NCI-H510A treated with DMSO at 0.1 percent for 48 hours (cell line): Measurements from ENCODE around the gene NFASC.
A peak's percentile ranks its signal among the peaks of the same experiment; 100 is the strongest.

ENCODE experiments used
- DNase-seq: peaks from one replicate; lab custom pipeline; 2025; lab: John Stamatoyannopoulos, UW

The NFASC gene

DNA sequence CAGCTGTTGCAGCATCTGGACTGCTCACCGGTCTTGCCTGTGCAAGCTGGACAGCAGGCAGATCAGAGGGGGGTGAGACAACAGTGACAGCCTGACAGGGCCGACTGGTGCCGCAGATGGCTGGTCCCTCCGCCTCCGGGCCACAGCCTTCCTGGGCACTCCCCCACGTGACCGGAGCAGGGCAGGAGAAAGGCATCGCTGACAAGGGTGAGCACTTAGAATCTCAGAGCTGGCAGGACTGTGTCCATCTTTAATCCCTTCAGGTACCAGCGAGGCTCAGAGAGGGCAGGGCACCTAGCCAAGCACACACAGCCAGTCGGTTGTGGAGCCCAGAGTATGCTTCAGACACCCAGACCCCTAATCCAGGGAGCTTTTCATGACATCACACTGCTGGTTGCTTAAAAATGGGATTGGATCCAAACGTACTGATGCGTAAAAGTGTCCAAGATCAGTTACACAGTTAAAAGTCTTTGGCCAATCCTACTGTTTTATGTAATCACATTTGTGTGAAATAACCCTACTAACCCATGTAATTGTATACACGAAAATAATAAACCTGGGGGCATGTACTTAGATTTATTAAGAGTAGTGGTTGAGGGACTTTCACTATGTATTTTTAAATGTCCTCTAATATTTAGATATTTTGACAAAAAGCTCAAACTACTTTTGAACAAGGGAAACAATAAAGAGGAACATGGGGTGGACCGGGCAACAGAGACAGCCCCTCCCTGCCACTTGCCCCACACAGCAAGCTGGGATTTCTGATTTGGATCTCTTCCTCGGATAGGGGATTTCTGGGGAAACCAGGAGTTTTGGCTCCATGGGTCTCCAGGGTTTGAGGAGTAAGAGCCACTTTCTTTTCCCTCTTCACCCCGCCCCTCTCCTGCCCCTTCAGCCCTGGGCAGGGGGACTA is 171.6 kb downstream of the NFASC start:
- no peak for DNase-seq

DNA sequence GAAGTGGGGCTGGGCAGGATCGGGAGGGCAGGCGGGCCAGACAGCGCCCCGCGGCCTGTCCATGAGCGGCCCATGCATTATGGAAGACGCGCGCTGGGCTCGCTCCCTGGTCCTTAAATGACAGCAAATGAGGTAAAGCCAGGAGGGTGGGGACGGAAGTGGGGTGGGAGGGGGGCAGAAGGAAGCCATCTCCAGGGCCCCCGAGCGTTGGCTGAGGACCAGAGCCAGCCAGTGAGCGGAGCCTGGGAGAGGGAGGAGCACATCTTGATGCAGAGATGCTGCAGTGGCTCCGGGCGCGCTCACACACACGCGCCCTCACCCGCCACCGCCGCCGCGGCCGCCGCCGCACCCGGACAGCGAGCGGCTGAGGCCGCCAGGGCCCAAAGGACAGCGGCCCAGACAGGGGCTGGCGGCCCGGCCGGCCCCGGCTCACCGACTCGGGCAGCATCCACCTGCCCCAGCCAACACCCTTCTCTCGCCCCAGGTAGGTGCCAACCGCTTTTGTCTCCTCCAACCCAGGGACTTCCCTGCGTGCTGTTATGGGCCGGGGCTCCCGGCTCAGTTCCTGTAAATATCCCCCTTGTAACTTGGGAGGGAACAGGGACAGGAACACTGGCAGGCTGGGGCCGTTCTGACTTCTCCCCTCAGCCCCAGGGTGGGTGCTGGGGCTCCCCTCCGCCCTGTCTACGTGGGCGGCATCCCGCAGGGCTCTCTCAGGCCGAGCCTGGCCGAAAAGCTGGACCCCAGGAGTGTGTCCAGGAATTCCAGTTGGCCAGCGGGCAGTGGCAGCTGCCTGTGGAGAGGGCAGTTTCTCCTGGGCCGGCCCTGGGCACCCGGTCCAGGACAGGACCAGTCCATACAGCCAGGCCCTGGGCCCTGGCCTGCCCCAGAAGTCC is 172.5 kb downstream of the NFASC start, which contains the start of gene CNTN2:
TSS of gene CNTN2 (plus strand) at position 302 of the 896 bp plus-strand sequence. CDS start 9,974 bp downstream, outside the sequence.
- no peak for DNase-seq

DNA sequence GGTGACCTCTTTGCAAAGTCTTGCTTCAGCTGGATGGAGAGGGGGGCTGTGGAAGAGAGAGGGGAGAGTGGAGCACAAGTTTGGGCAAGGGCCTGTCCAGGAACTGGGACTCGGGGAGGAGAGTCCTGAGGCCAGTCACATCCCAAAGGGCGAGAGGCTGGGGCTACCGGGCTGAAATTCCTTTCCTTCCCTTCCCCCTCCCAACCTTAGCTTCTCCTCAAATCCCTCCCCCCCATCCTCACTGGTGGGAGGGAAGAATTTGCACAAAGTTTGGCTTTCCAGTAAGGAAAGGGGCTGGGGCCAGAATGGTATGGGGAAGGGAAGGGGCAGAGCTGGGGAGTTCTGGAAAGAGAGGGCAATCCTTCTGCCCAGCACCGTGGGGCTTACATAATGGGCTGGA is 173.2 kb downstream of the NFASC start:
- no peak for DNase-seq

DNA sequence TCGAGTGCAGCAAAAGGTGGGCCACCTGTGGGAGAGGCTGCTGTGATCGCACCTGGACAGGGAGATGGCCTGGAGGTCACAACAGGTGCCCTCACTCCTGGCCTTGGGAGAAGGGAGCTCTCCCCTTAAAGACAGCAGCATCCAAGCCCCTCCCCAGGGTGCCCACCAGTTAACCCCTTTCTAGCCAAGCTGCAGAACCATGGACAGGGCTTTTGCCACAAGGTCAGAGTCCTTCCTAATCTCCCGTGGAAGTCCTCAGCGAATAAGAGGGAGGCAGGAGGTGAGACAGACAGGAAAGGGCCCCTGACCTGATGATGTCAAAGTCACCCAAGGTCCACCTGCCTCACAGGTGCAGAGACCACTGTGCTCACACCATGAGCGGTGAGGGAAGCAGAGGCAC is 174.1 kb downstream of the NFASC start:
- DNase-seq: no peak

DNA sequence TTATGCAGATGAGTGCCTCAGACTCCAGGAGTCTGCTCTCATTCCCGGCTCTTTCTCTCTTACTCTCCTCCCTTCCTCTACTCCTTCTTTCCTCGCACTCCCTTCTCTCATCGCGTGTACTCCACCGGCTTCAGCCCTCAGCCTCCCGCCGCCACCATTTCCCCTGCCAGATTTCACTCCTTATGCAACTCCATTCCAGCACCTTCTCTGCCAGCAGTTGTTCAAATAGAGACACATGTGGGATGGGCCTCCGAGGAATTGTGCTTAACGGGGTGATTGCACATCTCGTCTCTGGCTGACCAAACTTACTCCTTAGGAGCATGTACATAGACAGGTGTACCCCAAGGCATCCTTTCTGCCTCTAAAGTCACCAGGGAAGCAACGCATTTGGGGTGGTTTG is 174.5 kb downstream of the NFASC start:
- no peak for DNase-seq

DNA sequence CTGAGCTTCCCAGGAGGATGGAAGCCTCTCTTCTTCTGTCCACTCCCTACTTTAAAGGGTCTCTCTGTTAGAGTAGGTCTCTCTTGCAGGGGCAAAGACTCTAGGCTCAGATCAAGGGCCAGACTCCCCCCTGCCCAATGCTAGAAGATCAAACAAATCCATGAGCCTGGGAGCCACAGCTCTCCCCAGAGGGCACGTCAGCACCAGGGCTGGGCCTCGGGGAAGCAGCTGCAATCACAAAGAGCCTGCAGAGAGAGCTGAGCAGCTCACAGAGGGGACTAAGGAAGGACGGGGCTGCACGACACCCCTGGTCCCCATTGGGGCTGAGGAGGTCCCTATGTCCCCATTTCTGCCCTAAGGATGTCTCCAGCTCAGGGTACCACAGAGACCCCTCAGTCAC is 176.2 kb downstream of the NFASC start:
- no peak for DNase-seq

DNA sequence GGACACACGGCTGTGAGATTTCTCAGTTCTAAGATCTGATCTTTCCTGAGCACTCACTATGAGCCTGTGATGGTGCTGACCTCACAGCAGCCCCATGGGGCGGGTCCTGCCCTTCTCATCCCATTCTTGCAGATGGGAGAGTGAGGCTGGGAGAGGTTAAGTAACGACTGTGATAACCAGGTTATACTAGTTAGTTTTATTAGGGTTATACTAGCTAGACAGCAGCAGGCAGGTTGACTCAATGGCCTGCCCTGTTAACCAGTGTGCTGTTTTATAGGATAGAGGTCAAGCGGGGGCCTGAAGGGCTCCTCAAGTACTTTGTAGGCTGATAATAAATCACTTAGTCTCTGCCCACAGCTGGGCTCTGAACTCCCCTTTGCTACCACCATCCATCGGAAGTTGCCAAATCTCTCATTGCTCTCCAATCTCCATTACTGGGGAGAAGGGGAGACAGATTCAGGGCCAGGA is 177.1 kb downstream of the NFASC start:
- no peak for DNase-seq

DNA sequence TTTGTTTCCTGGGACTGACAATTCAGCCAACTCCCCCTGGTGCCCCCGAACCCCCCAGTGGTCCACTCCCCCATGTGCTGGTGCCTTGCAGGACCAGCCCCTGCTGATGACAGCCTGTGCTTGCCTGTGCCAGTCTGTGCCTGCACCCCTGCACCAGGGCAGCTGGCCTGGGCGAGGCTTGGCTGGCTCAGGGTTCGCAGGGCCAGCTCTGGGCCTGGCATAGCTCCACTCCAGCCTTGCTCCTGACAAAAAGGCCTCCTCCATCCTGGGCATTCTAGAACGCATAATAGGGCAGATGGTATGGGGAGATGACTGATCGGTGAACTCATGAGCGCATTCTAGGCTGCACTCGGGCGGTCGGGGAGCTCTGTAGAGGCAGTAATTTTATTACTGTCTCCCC is 177.7 kb downstream of the NFASC start:
- DNase-seq: no peak

DNA sequence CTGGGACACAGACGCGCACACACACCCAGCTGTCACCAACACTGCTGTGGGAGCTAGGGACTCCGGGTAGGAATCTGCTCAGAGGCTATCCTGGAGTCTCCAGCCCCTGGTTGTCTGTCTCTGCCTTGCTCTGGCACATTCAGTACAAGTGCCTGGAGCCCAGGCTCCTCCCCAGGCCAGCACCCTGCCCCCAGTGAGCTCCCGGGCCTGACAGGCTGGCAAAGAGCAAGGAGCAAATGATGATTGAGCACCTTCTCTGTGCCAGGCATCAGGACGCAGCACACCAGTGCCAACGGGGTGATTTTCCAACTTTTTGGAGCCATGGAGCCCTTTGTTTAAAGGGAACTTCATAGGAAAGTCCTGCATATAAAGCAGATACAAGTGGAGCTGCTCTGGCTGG is 178.8 kb downstream of the NFASC start:
- DNase-seq: no peak

DNA sequence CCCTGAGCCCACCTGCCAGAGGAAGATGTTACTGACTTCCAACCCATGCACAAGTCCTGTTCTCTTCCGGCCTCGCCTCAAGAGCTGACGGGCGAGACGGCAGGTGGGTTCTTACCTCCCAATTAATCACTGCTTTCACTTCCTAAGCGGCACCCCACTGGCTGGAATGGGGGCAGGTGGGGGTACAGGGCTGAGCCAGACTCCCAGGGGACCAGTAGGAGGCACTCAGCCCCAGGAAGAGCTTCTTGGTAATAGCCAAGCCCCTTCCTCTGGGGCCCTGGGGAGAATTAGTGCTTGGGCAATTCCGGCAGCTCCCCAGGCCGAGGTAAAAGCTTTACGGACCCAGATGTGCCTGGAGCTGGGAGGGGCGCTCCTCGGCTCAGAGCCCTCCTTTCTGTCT is 182.0 kb downstream of the NFASC start:
- no peak for DNase-seq

DNA sequence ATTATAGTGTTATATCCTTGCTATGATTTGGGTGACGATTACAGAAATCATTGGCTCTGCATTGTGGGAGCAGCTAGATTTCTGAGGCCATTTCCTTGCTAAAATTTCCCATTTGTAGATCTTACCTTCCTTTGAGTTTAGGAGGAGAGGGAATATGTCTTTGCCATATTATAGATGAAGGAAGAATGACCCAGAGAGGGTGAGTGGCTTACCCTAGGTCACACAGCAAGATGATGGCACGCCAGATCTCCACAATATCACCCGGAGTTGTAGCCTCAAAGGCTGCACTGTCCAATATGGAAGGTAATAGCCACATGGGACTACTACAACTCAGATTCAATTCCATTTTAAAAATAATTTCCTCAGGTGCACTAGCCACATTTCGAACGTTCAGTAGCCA is 182.6 kb downstream of the NFASC start:
- no peak for DNase-seq

DNA sequence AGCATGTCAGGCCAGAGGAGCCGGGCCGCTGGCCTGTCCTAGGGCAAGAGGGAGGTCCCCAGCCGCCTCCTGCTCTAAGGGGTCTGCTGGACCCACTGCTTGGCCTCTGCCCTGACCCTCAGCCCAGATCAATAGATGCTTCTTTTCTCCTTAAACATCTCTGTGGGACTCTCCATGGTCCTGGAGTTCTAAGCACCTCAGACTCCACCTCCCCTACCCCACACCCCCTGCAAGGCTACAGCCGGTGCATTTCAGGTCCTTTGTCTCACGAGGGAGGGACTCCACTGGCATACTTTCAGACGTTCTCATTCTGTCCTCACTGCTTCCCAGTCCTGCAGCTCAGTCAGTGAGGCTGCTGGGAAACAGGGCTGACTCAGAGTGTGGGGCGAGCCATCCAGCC is 183.4 kb downstream of the NFASC start:
- no peak for DNase-seq

DNA sequence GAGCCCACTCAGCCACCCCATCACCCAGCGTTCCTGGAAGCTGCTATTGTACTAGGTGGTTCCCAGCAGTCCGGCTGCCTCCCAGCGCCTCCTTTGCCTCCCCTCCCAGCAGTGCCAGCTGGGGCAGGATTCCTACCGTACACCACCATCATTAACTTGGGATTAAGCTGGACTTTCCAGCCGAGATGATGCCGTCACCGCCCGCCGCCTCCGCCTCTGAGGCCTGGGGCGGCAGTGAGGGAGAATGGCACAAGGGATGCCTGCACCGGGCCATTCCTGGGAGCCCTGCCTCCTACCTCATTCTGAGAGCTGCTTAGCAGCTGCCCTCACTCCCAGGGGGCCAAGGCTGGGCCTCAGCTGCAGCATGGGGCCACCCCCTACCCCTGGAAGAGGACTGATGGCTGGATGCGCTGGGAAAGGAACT is 185.5 kb downstream of the NFASC start:
- DNase-seq: no peak

DNA sequence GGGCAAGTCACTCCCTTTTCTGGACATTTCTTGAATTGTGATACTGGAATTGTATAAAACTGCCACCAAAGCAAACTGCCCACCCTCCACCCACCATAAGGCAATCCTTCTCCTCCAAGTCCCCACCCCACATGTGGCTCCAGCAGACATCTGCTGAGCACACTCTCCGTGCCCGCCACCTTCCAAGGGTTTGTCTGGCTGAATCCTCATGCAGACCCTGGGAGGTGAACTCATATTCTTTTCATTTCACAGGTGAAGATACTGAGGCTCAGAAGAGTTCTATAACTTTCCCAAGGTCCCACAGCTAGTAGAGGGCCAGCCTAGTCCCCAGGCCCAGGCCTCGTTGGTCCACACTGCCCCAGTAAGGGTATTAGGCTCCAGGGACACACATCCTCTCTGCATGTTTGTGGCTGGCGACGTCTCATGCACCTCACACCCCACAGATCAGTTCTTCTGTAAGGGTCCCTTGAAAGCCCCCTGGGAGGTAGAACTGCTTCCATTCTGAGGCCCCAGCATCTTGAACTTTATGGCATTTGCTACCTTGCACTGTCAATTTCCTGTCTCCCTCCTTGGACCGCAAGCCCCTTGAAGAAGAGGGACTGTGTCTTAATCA is 186.4 kb downstream of the NFASC start:
- no peak for DNase-seq

DNA sequence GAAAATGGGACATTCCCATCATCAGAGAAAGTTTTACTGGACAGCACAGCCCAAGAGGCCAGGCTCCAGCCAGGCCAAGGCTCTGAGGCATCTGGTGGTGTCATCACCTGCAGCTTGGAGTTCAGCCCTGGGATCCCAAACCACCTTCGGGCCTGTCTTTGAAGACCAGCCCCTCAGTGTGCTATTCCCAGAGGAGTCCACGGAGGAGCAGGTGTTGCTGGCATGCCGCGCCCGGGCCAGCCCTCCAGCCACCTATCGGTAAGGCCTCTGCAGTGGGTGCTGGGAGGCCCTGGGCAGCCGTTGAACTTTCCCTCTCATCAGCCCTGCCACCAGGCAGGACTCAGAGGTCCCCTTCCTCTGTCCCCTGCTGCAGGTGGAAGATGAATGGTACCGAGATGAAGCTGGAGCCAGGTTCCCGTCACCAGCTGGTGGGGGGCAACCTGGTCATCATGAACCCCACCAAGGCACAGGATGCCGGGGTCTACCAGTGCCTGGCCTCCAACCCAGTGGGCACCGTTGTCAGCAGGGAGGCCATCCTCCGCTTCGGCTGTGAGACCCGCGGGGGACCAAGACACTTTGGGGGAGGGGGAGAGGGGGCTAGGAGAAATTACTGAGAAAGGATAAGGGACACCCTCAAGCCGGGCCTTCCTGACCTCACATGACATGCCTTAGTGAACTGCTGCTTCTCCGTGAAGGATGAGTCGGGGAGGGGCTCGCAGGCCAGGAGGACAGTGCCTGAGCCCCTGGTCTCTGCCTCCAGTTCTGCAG is 187.3 kb downstream of the NFASC start:
- DNase-seq: no peak

DNA sequence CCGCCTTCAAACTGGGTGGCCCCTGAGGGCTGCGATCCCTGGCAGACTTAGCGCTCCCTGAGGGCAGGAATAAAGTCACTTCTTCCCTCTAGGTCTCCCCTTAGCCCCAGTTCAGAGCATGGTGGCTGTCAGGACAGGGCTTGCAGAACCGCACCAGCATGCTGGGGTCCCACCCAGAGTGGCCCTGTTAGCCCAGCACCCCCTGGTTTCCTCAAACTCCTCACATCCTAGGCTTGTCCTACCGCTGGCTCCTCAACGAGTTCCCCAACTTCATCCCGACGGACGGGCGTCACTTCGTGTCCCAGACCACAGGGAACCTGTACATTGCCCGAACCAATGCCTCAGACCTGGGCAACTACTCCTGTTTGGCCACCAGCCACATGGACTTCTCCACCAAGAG is 188.2 kb downstream of the NFASC start:
- DNase-seq: no peak

DNA sequence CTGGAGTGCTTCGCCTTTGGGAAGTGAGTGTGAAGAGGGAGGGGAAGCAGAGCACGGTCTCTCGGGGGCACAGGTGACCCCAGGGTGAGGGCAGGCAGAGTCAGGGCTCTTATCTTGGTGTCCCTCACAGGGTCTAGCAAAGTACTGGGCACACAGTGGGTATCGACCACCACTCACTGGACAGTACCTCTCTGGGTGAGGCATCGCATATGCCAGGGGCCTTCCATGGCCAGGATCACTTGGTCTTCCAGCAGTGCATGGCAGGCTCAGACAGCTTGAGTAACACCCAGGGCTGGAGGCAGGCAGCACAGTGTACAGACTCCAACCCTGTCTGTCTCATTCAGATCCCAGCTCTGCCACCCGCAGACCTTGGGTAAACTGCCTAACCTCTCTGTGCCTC is 189.0 kb downstream of the NFASC start:
- no peak for DNase-seq

DNA sequence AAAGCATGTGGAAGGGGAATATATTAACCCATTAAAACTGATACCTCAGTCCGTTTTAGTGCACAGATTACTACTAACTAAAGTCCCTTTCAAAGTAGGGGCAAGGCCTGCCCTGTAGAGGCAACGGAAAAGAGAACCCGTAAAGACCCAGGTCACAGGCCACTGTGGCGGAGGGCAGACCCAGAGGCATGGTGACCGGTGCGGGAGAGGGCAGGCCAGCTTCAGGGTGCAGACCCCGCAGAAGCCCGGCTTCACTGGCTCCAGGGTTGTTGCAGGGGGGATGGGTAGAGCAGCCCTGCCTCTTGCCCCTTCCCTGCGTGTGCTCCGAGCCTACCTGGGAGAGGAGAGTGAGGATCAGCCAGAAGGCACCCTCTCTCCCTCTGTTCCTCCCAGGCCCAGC is 190.1 kb downstream of the NFASC start:
- no peak for DNase-seq

DNA sequence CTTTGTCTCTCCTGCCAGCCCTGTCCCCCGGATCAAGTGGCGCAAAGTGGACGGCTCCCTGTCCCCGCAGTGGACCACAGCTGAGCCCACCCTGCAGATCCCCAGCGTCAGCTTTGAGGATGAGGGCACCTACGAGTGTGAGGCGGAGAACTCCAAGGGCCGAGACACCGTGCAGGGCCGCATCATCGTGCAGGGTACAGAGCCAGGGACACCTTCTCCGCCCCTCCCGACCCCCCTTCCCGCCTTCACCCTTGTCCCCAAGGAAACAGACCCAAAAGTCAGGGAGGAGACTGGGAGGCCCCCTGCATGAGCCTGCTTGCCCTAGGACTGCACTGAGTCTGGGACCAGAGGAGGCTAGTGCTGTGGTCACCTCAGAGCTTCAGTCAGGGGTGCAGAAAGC is 190.6 kb downstream of the NFASC start:
- no peak for DNase-seq

DNA sequence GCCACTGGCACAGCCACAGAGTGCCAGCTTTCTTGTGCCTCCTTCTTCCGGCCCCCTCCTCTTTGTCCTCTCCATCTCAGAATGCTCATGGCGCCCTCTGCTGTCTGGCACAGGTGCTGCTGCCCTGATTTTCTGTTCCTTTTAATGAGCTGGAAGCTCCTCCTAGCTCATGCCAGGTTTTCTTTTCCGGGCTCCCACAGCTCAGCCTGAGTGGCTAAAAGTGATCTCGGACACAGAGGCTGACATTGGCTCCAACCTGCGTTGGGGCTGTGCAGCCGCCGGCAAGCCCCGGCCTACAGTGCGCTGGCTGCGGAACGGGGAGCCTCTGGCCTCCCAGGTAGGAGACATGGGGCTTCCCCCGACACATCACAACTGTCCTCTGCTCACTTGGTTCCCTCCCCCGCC is 191.0 kb downstream of the NFASC start:
- DNase-seq: peak; percentile 92

DNA sequence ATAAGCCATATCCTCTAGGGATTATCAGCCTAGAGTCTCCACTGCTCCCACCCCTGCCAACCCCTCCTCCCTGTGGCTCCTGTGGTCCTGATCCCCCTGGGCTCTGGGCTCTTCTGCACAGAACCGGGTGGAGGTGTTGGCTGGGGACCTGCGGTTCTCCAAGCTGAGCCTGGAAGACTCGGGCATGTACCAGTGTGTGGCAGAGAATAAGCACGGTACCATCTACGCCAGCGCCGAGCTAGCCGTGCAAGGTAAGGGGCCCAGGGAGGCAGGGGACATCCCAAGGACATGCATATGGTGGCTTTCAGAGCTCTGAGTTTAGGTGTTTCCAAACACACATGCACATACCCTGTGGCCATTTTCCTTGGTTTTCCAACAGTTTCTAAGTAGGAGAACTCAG is 191.7 kb downstream of the NFASC start:
- no peak for DNase-seq

DNA sequence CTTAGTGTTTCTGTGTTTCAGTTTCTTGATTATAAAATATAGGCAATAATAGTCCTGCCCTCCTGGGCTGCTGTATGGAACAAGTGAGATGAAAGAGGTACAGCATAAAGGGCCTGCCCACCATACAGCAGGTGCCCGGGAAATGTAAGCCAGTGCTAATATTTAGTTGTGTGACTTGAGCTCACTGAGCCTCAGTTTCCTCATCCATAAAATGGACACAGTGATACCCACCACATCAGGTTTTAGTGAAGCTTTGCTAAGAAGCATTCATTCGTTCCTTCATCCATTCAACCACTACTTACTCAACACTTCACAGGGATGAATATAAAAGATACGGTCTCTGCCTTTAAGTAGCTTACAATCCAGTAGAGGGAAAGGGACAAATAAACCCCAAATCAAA is 192.2 kb downstream of the NFASC start:
- DNase-seq: no peak
